ENCODE results near the gene SPART.

Gene SPART

DNA sequence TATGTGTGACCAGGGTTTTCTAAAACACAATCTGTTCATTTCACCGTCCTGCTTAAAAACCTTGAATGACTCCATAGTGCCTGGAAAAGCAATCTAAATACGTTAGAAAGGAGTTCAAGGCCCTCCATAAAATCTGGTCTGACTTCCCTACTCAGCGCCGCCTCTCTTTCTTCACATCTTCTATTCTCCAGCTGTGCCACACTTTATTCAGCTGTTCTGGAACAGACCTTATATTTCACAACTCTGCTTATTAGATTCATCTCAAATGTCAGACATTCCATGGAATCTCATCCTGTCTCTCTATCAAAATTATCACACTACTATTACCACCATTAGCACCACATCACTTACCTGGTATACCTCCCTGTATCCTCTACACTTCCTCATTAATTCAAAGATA is 19.8 kb upstream of the SPART start:
- Histone ChIP-seq H3K9me3 (no peaks in the 10 kb centered on the region), H3K4me1 (peaks cover 9% of the 10 kb centered on the region; the same call in 1 of the 2 replicates), H3K4me3 (no peak overlapping the region), H4K20me1 (no peaks in the 10 kb centered on the region), H3K9ac (no peak overlapping the region), H3K27me3 (no peaks in the 10 kb centered on the region), H3K4me2 (no peak overlapping the region), H3K27ac (no peak overlapping the region), H3K36me3 (no peaks in the 10 kb centered on the region)
- TF ChIP-seq Cebpa-rat (IDR thresholded peaks at IDR 0.05), result no peak

DNA sequence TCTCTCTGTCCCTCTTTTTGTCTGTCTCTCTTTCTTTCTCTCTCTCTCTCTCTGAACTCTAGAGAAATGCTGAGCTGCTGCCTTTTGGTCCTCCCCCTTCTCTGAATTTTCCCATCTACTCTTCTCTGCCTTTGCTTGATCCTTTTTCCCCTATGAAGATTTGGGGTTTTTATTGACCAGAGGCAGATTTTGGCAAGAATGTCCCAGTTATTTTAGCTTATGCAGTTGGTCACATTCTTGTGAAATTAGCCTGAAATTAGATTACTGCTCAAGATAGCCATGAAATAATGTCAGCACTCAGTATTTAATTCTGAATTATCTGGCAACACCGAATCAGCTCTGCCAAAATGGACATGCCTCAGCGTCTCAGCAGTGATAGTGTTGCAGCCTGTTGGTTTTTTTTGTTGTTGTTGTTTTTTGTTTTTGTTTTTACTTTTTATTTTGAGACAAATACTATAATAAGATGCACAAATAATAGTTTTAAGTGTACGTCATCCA is 17.2 kb upstream of the SPART start:
- no peaks in the 10 kb centered on the region for H4K20me1 ChIP-seq
- H3K27ac ChIP-seq, result no peak overlapping the region
- no peak for TF ChIP-seq Cebpa-rat (IDR thresholded peaks at IDR 0.05)
- H3K4me3 ChIP-seq, result no peak overlapping the region
- H3K36me3 ChIP-seq, result no peaks in the 10 kb centered on the region
- no peak overlapping the region for H3K4me2 ChIP-seq
- H3K9me3 ChIP-seq, result no peaks in the 10 kb centered on the region
- H3K4me1 ChIP-seq, result no peaks in the 10 kb centered on the region
- H3K27me3 ChIP-seq, result no peaks in the 10 kb centered on the region
- H3K9ac ChIP-seq, result no peak overlapping the region

DNA sequence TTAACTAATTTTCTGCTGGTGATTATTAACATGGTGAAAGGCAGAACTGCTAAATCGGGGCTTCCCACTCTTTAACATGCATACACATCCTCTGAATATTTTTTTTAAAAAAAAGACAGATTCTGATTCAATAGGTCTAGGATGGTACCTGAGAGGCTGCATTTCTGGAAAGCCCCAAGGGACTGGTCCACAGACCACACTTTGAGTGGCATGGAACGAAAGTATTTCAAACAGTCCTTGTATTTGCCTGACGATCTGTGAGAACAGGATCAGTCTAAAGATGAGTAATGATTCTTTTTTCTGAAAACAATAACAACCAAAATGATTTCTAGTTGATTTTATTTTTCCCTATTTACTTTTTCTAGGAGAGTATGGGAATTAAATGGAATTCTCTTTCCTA is 16.7 kb upstream of the SPART start:
- H4K20me1 ChIP-seq, result no peaks in the 10 kb centered on the region
- no peaks in the 10 kb centered on the region for H3K36me3 ChIP-seq
- H3K4me3 ChIP-seq, result no peak overlapping the region
- no peak overlapping the region for H3K9ac ChIP-seq
- no peak overlapping the region for H3K4me2 ChIP-seq
- no peaks in the 10 kb centered on the region for H3K4me1 ChIP-seq
- no peaks in the 10 kb centered on the region for H3K9me3 ChIP-seq
- no peak overlapping the region for H3K27ac ChIP-seq
- no peaks in the 10 kb centered on the region for H3K27me3 ChIP-seq
- TF ChIP-seq Cebpa-rat (IDR thresholded peaks at IDR 0.05), result no peak

DNA sequence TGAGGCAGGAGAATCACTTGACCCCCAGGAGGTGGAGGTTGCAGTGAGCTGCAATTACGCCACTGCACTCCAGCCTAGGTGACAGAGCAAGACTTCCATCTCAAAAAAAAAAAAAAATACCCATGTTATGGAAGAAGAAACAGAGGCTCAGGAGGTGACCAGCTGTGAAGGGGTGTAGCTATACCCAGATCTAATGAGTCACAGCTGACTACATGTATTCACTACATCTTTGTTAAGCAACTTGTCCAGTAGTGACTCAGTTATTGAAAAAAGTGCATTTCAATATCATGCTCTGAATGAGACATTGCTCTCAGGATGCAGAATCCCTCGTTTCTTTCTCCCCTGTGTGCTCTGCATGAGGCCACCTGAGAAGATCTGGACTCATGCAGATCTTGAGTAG is 16.1 kb upstream of the SPART start:
- H3K4me3 ChIP-seq, result no peak overlapping the region
- H3K36me3 ChIP-seq, result no peaks in the 10 kb centered on the region
- H3K27ac ChIP-seq, result no peak overlapping the region
- no peaks in the 10 kb centered on the region for H3K4me1 ChIP-seq
- no peak for TF ChIP-seq Cebpa-rat (IDR thresholded peaks at IDR 0.05)
- H3K9me3 ChIP-seq, result no peaks in the 10 kb centered on the region
- no peak overlapping the region for H3K4me2 ChIP-seq
- no peaks in the 10 kb centered on the region for H4K20me1 ChIP-seq
- H3K9ac ChIP-seq, result no peak overlapping the region
- H3K27me3 ChIP-seq, result no peaks in the 10 kb centered on the region

DNA sequence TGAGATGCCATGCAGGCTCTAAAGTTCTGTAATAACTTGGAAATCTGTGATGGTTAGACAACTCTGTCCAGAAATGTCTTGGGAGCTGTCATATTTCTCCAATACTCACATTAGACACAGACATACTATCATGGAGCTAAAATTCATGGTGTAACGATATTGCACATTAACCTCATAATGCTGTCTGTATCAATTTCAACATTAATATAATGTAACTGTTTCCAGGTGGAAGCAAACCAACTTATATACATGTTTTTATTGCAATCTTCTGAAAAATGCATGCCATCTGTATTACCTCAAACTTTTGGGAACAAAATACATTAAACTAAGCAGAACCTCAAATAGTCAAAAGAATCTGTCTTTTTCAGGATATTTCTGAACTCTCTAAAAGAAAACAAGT is 14.7 kb upstream of the SPART start:
- no peak overlapping the region for H3K4me2 ChIP-seq

DNA sequence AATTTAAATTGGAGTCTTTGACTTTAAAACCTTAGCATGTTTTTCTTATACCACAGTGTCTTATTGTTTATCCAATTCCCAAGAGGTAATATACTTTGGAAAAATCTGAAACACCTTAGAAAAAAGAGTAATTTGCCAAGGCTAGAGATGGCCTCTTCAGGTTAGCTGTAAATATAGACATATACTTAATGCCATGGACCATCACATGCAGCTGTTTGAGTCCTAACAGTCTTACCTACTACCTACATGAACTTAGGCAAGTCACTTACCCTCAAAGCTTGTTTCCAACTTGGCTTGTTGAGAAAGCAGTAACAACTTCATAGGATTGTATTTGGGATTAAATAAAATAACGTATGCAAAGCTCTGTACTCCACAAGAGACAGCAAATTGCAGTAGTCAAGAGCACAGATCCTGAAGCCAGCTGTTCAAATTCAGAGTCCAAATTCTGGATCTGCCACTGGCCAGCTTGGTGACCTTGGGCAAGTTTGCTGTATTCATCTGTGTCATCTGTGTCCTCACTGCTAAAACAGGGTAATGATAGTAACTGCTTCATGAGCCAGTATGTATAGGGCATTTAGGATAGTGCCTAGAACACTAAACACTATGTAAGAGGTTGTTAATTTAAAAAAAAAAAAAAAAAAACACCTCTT is 13.2 kb upstream of the SPART start:
- no peaks in the 10 kb centered on the region for H3K27me3 ChIP-seq
- no peak overlapping the region for H3K9ac ChIP-seq
- no peak overlapping the region for H3K27ac ChIP-seq
- no peaks in the 10 kb centered on the region for H3K9me3 ChIP-seq
- no peak overlapping the region for H3K4me3 ChIP-seq
- H3K36me3 ChIP-seq, result no peaks in the 10 kb centered on the region
- H3K4me2 ChIP-seq, result no peak overlapping the region
- H4K20me1 ChIP-seq, result no peaks in the 10 kb centered on the region
- no peak for TF ChIP-seq Cebpa-rat (IDR thresholded peaks at IDR 0.05)
- H3K4me1 ChIP-seq, result no peaks in the 10 kb centered on the region

More for the DNA sequence above, 14.7 kb upstream of the SPART start:
- Histone ChIP-seq H3K4me3 (no peak overlapping the region), H4K20me1 (no peaks in the 10 kb centered on the region), H3K27ac (no peak overlapping the region), H3K9ac (no peak overlapping the region), H3K9me3 (no peaks in the 10 kb centered on the region), H3K4me1 (no peaks in the 10 kb centered on the region), H3K27me3 (no peaks in the 10 kb centered on the region), H3K36me3 (no peaks in the 10 kb centered on the region)
- no peak for TF ChIP-seq Cebpa-rat (IDR thresholded peaks at IDR 0.05)

DNA sequence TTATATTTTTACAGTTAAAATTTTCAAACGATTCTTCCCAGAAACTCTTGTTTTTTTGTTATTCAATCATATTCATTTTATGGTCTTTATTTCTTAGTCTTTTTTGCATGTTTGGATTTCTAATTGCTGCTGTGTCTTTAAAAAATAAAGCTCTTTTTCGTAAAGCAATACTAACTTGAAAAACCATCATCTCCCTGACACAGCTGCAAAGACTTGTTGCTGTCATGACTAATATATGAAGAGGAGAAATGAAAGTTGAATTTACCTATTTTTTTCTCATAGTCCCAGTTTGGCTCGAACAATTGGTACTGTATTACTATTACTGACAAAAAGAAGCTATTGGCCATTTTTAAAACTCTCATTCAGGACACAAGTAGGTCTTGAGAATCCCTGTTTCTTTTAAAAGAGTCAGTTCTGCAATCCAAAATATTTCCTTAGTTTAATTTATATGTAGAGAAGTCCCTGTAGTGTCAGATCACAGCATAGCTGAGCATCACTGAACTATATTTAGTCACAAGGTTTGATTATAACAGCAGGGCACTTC is 12.1 kb upstream of the SPART start:
- no peak for TF ChIP-seq Cebpa-rat (IDR thresholded peaks at IDR 0.05)
- Histone ChIP-seq H3K27ac (no peak overlapping the region), H3K27me3 (no peaks in the 10 kb centered on the region), H3K9ac (no peak overlapping the region), H3K9me3 (no peaks in the 10 kb centered on the region), H4K20me1 (no peaks in the 10 kb centered on the region), H3K4me2 (no peak overlapping the region), H3K36me3 (no peaks in the 10 kb centered on the region), H3K4me3 (no peak overlapping the region), H3K4me1 (no peaks in the 10 kb centered on the region)

DNA sequence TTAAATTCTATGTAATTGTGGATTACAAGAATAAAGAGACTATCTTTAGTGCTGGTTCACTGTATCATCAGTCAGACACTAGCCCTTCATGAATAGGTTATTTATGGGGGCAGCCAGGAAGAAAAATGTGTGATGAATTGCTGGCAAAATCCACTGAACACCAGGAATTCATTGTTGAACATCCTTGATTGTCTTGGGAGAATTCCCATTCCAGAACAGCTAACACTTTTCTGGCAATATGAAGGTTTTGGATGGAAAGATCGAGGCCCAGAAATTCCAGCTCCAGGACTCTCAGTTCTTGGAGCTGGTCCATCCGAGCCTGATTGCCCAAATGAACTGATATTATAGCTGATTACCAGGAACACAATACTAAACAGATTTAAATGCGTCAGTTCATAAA is 11.5 kb upstream of the SPART start:
- H3K4me2 ChIP-seq, result no peak overlapping the region
- no peaks in the 10 kb centered on the region for H3K4me1 ChIP-seq
- H3K27me3 ChIP-seq, result no peaks in the 10 kb centered on the region
- H3K9ac ChIP-seq, result no peak overlapping the region
- H3K27ac ChIP-seq, result no peak overlapping the region
- no peaks in the 10 kb centered on the region for H3K36me3 ChIP-seq
- H4K20me1 ChIP-seq, result no peaks in the 10 kb centered on the region
- TF ChIP-seq Cebpa-rat (IDR thresholded peaks at IDR 0.05), result no peak
- H3K4me3 ChIP-seq, result no peak overlapping the region
- H3K9me3 ChIP-seq, result no peaks in the 10 kb centered on the region

DNA sequence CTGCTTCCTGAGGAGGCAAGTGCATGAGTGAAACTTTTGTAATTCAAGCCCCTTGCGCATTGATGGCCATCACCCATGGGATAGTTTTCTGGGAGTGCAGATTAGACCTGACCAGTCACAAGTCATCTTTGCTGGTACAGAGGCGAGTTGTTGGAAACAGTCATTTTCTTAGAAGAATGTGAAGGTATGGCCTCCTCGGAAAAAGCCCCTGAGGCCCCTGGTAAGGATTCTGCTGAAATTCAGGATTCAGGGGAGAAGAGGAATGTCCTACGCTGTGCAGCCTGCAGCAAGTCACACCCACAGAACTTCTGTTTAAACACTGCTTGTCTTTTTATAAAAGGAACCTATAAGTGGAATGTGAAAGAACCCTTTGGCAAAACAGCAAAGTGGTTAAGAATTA is 11.0 kb upstream of the SPART start:
- no peaks in the 10 kb centered on the region for H3K4me1 ChIP-seq

DNA sequence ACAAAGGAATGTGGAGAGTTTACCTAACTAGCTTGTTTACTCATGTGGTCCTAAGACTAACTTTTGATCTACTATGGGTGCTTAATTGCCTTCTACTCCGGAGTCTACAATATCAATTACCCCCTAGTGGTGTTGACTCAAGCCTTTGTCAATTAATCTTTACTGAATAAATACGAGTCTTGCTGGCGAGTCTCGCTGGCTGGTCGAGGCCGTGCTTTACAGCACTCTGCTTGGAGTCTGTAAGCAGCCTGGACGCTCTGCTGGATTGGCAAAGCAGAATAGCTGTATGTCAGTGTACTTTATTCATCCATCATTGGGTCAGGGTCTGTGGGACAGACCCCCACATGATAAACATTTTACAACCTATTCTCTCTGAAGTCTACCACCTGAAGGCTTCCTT is 9.9 kb upstream of the SPART start:
- no peak for TF ChIP-seq Cebpa-rat (IDR thresholded peaks at IDR 0.05)
- Histone ChIP-seq H3K9ac (no peak overlapping the region), H4K20me1 (no peaks in the 10 kb centered on the region), H3K4me3 (no peak overlapping the region), H3K4me1 (no peaks in the 10 kb centered on the region), H3K27ac (no peak overlapping the region), H3K36me3 (no peaks in the 10 kb centered on the region), H3K4me2 (no peak overlapping the region), H3K9me3 (no peaks in the 10 kb centered on the region), H3K27me3 (no peaks in the 10 kb centered on the region)

More for the DNA sequence above, 11.0 kb upstream of the SPART start:
- no peak overlapping the region for H3K27ac ChIP-seq
- H3K36me3 ChIP-seq, result no peaks in the 10 kb centered on the region
- TF ChIP-seq Cebpa-rat (IDR thresholded peaks at IDR 0.05), result no peak
- no peak overlapping the region for H3K9ac ChIP-seq
- H3K27me3 ChIP-seq, result no peaks in the 10 kb centered on the region
- no peak overlapping the region for H3K4me3 ChIP-seq
- H4K20me1 ChIP-seq, result no peaks in the 10 kb centered on the region
- no peaks in the 10 kb centered on the region for H3K9me3 ChIP-seq
- no peak overlapping the region for H3K4me2 ChIP-seq

Data from BLaER1 (cell line).